Right lobe of liver (tissue), 6 donors: ENCODE data around the gene P2RX5. TPM values are rescaled to one million over a fixed set of nuclear protein-coding genes. Genes with fewer than 3 reads are reported as not detected.

ENCODE experiments used
- ATAC-seq, 4 donors: fragments of 200-7000 bp; cut with Tn5 transposase; one replicate each; pipeline ENCODE4 v1.9.1; 2020; ENCODE audit warnings: mild to moderate bottlenecking in 4 of 4, moderate library complexity in 4 of 4
- DNase-seq, 3 donors: peaks; one replicate each; pipeline ENCODE4 v3.0.0-alpha.2; 2020
- H3K27ac ChIP-seq, 3 donors: fragments of 200-600 bp; one replicate each; pipeline ENCODE4 v1.8.0; 2022
- H3K27me3 ChIP-seq, 2 donors: fragments of 200-600 bp; one replicate each; pipeline ENCODE4 v1.8.0; 2022
- H3K36me3 ChIP-seq, 4 donors: fragments of 200-600 bp; sonication (generic) in 1 of 4; one replicate each; pipeline versions ENCODE4 v1.5.1 to v1.8.0; 2017 to 2022; ENCODE audit warnings: control low read depth in 1 of 4
- H3K4me1 ChIP-seq, 4 donors: fragments of 200-600 bp; sonication (generic) in 1 of 4; one replicate each; pipeline versions ENCODE4 v1.5.1 to v1.8.0; 2017 to 2022; ENCODE audit warnings: control low read depth in 1 of 4
- H3K4me3 ChIP-seq, 3 donors: fragments of 200-600 bp; one replicate each; pipeline ENCODE4 v1.8.0; 2022
- H3K9me3 ChIP-seq, 4 donors: fragments of 200-600 bp; sonication (generic) in 1 of 4; one replicate each; pipeline versions ENCODE4 v1.5.1 to v1.8.0; 2017 to 2022; ENCODE audit warnings: control low read depth in 1 of 4
- POLR2A ChIP-seq: fragments of 450-650 bp; IDR thresholded peaks from one replicate; pipeline ENCODE4 v1.6.1; 2017; ENCODE audit warnings: antibody characterized with exemption, mild to moderate bottlenecking
- WGBS: methylation state at CpG from one replicate; pipeline ENCODE4 v1.1.6; 2018; ENCODE audit warnings: low coverage, low lambda C conversion rate; ENCODE audit not compliant: insufficient coverage; ENCODE audit errors: missing lambda C conversion rate; 5-methylcytosine and 5-hydroxymethylcytosine counted together
- intact Hi-C, 2 donors: fragments of 100-400 bp; cut with DNase I; formaldehyde crosslinking; loops; one replicate each; pipeline versions ENCODE4 v1.11.2 to v1.14.1; 2022
- total RNA-seq, 6 experiments: library from RNA; depleted of rRNA in 2 of 6; stranded (reverse); fragments of >200 nt in 2 of 6; fragmentation: NEBNext Ultra II Directional in 3 of 6; extraction: Animal tissue kit (Norgen Biotek cat#: 25700) in 3 of 6; gene quantifications; one replicate each; pipeline versions ENCODE4 v1.1.0 to v1.2.4, GENCODE V29; 2016 to 2023
- TF ChIP-seq, protein P1 (sequence below), 4 donors: fragments of 200-600 bp in 3 of 4; fragments of 450-650 bp in 1 of 4; IDR thresholded peaks; one replicate each; pipeline versions ENCODE4 v1.5.1 to v1.8.0; 2016 to 2022; ENCODE audit warnings: antibody characterized with exemption in 4 of 4, mild to moderate bottlenecking in 2 of 4
- donor health status: DM: no; HTN: yes; CAD: no.
- donor health status: DM: no; HTN: no; CAD: no.
- donor health status: DM: no; HTN: no; CAD: no.
- donor health status: DM: no; HTN: yes; CAD: no.
- donor health status: DM: no; HTN: yes; CAD: no.

P2RX5 gene
- total RNA-seq, 6 experiments from 2014 or later = 0.13 to 1.1 (median 0.40) TPM

DNA sequence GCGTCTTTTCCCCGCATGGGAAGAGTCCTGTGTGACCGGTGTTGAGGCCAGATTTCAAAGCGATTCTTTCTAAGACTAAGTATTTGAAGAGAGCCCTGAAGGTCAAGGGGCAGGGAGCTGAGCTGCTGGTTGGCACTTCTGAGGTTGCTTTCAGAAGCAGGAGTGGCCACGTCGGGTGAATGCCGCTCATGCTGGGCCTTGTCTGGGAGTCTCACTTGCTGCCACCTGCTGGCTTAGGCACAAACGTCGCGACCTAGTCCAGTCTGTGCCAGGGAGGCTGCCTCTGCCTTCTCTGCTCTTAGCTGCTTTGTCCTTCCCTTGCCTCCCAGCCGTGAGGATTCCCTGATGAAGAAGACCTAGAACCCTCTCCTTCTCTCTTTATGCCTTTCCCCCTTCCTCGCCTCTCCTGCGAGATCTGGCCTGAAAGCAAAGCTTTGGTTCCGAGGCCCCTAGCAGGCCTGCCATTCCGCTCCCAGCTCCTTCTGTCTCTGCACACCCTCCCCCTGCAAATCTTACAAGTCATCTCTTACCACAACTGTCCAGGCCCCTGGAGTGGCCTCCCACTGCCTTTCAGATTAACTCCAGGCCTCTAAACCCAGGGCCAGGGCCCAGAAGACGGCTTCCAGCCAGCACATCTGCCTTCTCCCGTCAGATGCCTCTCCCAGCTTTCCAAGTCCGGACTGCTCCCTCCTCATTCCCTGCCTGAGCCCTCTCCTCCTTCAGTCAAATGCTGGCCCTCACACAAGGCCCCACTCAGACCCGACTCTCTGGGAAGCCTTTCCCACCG is 48.0 kb downstream of the P2RX5 start:
- Histone ChIP-seq H3K27ac (peak overlapping the region in 2 of 3 donors; percentile 57 to 60), H3K27me3 (no peaks in the 10 kb centered on the region), H3K4me1 (peaks cover 0 to 13% (median 5%) of the 10 kb centered on the region in 4 donors), H3K36me3 (no peaks in the 10 kb centered on the region), H3K9me3 (no peaks in the 10 kb centered on the region), H3K4me3 (peak overlapping the region in 1 of 3 donors; percentile 23)
- 73% methylated on average over 8 of the region's 20 CpGs for WGBS
- intact Hi-C loops = no loop called here
- no peak for TF ChIP-seq POLR2A
- TF ChIP-seq, protein P1, sequence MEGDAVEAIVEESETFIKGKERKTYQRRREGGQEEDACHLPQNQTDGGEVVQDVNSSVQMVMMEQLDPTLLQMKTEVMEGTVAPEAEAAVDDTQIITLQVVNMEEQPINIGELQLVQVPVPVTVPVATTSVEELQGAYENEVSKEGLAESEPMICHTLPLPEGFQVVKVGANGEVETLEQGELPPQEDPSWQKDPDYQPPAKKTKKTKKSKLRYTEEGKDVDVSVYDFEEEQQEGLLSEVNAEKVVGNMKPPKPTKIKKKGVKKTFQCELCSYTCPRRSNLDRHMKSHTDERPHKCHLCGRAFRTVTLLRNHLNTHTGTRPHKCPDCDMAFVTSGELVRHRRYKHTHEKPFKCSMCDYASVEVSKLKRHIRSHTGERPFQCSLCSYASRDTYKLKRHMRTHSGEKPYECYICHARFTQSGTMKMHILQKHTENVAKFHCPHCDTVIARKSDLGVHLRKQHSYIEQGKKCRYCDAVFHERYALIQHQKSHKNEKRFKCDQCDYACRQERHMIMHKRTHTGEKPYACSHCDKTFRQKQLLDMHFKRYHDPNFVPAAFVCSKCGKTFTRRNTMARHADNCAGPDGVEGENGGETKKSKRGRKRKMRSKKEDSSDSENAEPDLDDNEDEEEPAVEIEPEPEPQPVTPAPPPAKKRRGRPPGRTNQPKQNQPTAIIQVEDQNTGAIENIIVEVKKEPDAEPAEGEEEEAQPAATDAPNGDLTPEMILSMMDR (IDR thresholded peaks at IDR 0.05) = peak; percentile 49 to 67 (median 64)
- peak; percentile 90 to 94 (median 91) for ATAC-seq
- peak; percentile 77 to 83 (median 81) for DNase-seq

DNA sequence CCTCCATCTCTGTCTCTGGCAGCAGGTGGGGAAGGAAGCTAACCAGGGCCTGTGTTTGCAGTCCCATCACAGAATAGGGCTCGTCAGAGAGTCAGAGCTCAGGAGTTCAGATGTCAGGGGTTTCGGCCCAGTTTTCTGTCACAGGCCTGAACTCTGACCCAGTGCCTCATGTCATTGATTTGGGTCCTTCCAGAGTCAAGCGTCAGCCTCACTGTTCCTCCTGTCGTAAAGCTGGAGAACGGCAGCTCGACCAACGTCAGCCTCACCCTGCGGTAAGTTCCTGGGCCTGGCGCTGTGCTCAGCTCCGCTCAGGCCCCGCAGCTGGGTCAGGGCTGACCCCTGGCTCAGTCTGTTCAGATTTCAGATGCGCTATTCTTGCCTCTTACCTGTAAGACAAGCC is 48.7 kb downstream of the P2RX5 start:
- DNase-seq (peak in 1 of 3 donors; percentile 76), ATAC-seq (peak; percentile 77 to 90 (median 82))
- no peaks in the 10 kb centered on the region for H3K27me3 ChIP-seq
- intact Hi-C loops = no loop called here
- H3K4me3 ChIP-seq = peak overlapping the region in 1 of 3 donors; percentile 23
- no peaks in the 10 kb centered on the region for H3K36me3 ChIP-seq
- 67% methylated on average over 2 of the region's 12 CpGs for WGBS
- peaks cover 0 to 13% (median 5%) of the 10 kb centered on the region in 4 donors for H3K4me1 ChIP-seq
- peak overlapping the region in 2 of 3 donors; percentile 57 to 60 for H3K27ac ChIP-seq
- H3K9me3 ChIP-seq = no peaks in the 10 kb centered on the region
- TF ChIP-seq POLR2A = no peak
- TF ChIP-seq, protein P1 (IDR thresholded peaks at IDR 0.05) = peak in 1 of 4 donors; percentile 7

DNA sequence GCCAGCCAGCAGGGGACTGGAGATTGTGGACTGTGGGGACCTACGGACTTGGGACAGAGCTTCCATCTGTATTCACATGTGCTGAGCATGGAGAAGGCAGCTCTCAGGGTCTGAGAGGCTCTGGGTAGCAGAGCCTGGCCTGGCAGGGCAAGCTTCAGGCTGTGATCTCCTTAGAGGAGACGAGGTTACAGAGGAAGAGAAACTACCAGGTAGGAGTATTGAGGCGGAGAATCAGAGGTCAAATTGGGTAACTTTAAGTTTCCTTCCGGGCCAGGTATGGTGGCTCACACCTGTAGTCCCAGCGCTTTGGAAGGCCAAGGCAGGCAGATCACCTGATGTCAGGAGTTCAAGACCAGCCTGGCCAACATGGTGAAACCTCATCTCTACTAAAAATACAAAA is 50.6 kb downstream of the P2RX5 start:
- no peaks in the 10 kb centered on the region for H3K27me3 ChIP-seq
- H3K4me1 ChIP-seq = peaks cover 0 to 17% (median 5%) of the 10 kb centered on the region in 4 donors
- DNase-seq = no peak
- no peak overlapping the region for H3K27ac ChIP-seq
- H3K9me3 ChIP-seq = no peaks in the 10 kb centered on the region
- TF ChIP-seq POLR2A = no peak
- TF ChIP-seq, protein P1 (IDR thresholded peaks at IDR 0.05) = no peak
- H3K36me3 ChIP-seq = no peaks in the 10 kb centered on the region
- H3K4me3 ChIP-seq = no peak overlapping the region
- no peak for ATAC-seq
- intact Hi-C loops = no loop called here
- 79% methylated on average over 5 of the region's 5 CpGs for WGBS

DNA sequence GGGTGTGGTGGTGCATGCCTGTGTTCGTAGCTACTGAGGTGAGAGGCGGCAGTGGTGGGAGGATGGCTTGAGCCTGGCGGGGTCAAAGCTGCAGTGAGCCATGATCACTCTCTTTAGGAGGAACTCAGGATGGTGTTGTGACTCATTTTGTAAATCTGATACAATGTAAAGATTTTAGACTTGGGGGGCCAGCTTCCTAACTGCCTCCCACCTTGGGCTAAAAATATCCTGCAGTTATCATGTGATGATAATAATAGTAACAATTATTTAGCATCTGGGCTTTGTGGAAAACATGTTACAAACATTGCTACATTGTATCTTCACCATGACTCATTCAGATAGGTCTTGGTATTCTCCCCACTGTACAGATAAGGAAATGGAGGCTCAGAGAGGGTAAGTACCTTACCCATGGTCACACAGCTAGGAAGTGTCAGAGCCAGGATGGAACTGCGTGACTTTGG is 52.0 kb downstream of the P2RX5 start:
- no peak for DNase-seq
- Histone ChIP-seq H3K27me3 (no peaks in the 10 kb centered on the region), H3K4me1 (peaks cover 0 to 17% (median 5%) of the 10 kb centered on the region in 4 donors), H3K4me3 (no peak overlapping the region), H3K9me3 (no peaks in the 10 kb centered on the region), H3K27ac (no peak overlapping the region), H3K36me3 (no peaks in the 10 kb centered on the region)
- no peak for TF ChIP-seq POLR2A
- TF ChIP-seq, protein P1 (IDR thresholded peaks at IDR 0.05) = no peak
- intact Hi-C loops = no loop called here
- ATAC-seq = no peak
- 96% methylated on average over 4 of the region's 4 CpGs for WGBS
